GM12878 (cell line): ENCODE results near the gene PRKN.

Experiments used
- BCL3 ChIP-seq: IDR thresholded peaks from 2 replicates; pipeline ENCODE4 v1.6.1; 2011; ENCODE audit warnings: borderline replicate concordance, low read depth, mild to moderate bottlenecking, moderate library complexity, low read length; ENCODE audit not compliant: insufficient read depth, poor library complexity, severe bottlenecking
- CTCF ChIP-seq, 3 experiments: IDR thresholded peaks in 2 of 3; conservative IDR thresholded peaks in 1 of 3; 2 replicates each; pipeline ENCODE4 v1.5.1; 2011; ENCODE audit warnings: low read depth in 3 of 3, low read length in 3 of 3, mild to moderate bottlenecking in 3 of 3, control low read depth in 2 of 3, moderate library complexity in 2 of 3, inconsistent platforms in 1 of 3, mixed read lengths in 1 of 3; ENCODE audit not compliant: control insufficient read depth in 2 of 3, insufficient read depth in 1 of 3; ENCODE audit errors: extremely low read depth in 1 of 3
- NR2F1 ChIP-seq: fragments of 450-650 bp; conservative IDR thresholded peaks from 2 replicates; pipeline ENCODE4 v1.6.1; 2017; ENCODE audit warnings: mild to moderate bottlenecking
- RFX5 ChIP-seq: IDR thresholded peaks from 2 replicates; pipeline ENCODE4 v1.6.1; 2011; ENCODE audit warnings: low read depth, low read length, improper control_type of control experiment
- ZNF207 ChIP-seq: fragments of 450-650 bp; IDR thresholded peaks from 2 replicates; pipeline ENCODE4 v1.6.1; 2014; ENCODE audit warnings: antibody characterized with exemption, mild to moderate bottlenecking, borderline replicate concordance
- ZSCAN29 ChIP-seq: fragments of 450-650 bp; IDR thresholded peaks from 2 replicates; pipeline ENCODE4 v1.6.1; 2017; ENCODE audit warnings: mild to moderate bottlenecking, moderate library complexity

GRCh38 chr6:162249907-162250642, 477.5 kb downstream of the PRKN start:
- TF ChIP-seq ZSCAN29 (no peak), CTCF (IDR thresholded peaks at IDR 0.05 in 2 of 3, conservative IDR thresholded peaks at IDR 0.05 in 1 of 3; ENCODE audit: control insufficient read depth in 2 of 3, extremely low read depth in 1 of 3, insufficient read depth in 1 of 3, low read depth in 3 of 3, low read length in 3 of 3) (no peak), ZNF207 (no peak), RFX5 (no peak), NR2F1 (no peak), BCL3 (no peak)
